Nephron (organoid): Measurements from ENCODE around the gene PCAT7.

Source experiments
- H3K27ac Mint-ChIP-seq, 3 experiments: 2 replicates each; pipeline ENCODE4 v1.8.0; 2020; ENCODE audit warnings: mixed read lengths in 3 of 3, mild to moderate bottlenecking in 2 of 3, moderate library complexity in 1 of 3
- H3K27me3 Mint-ChIP-seq: 2 replicates; pipeline ENCODE4 v1.8.0; 2021; ENCODE audit warnings: low read depth, mild to moderate bottlenecking, moderate library complexity, mixed read lengths
- H3K36me3 Mint-ChIP-seq: 2 replicates; pipeline ENCODE4 v1.8.0; 2020; ENCODE audit warnings: low read depth, mixed read lengths
- H3K4me1 Mint-ChIP-seq: 2 replicates; pipeline ENCODE4 v1.8.0; 2020; ENCODE audit warnings: mixed read lengths
- H3K4me3 Mint-ChIP-seq, 3 experiments: 2 replicates each; pipeline ENCODE4 v1.8.0; 2020; ENCODE audit warnings: mild to moderate bottlenecking in 3 of 3, mixed read lengths in 3 of 3, moderate library complexity in 2 of 3
- H3K9me3 Mint-ChIP-seq: 2 replicates; pipeline ENCODE4 v1.8.0; 2020; ENCODE audit warnings: mixed read lengths
- CTCF ChIP-seq, 3 experiments: fragments of 200-600 bp; sonication (generic); IDR thresholded peaks; one replicate each; pipeline ENCODE4 v1.5.0; 2021; ENCODE audit warnings: antibody characterized with exemption in 3 of 3; ENCODE audit not compliant: unreplicated experiment in 3 of 3

Gene PCAT7

GRCh38 chr9:94517254-94517653 lies 37.6 kb upstream of the PCAT7 start:
- H3K27ac Mint-ChIP-seq: no peak overlapping the region
- TF ChIP-seq CTCF (IDR thresholded peaks at IDR 0.05; ENCODE audit: unreplicated experiment in 3 of 3): no peak

GRCh38 chr9:94525396-94526035 lies 29.4 kb upstream of the PCAT7 start:
- no peaks in the 10 kb centered on the region for H3K9me3 Mint-ChIP-seq
- H3K27ac Mint-ChIP-seq: no peak overlapping the region
- H3K36me3 Mint-ChIP-seq: peaks cover 6% of the 10 kb centered on the region
- no peak overlapping the region for H3K4me3 Mint-ChIP-seq
- no peak for TF ChIP-seq CTCF (IDR thresholded peaks at IDR 0.05; ENCODE audit: unreplicated experiment in 3 of 3)
- no peaks in the 10 kb centered on the region for H3K4me1 Mint-ChIP-seq
- H3K27me3 Mint-ChIP-seq: no peaks in the 10 kb centered on the region

More at GRCh38 chr9:94517254-94517653, 37.6 kb upstream of the PCAT7 start:
- Mint-ChIP-seq H3K4me3 (no peak overlapping the region), H3K36me3 (peaks cover 4% of the 10 kb centered on the region), H3K9me3 (peaks cover 10% of the 10 kb centered on the region), H3K4me1 (no peaks in the 10 kb centered on the region), H3K27me3 (no peaks in the 10 kb centered on the region)

- no peaks in the 10 kb centered on the region for H3K4me1 Mint-ChIP-seq
- no peak overlapping the region for H3K4me3 Mint-ChIP-seq
- H3K27me3 Mint-ChIP-seq: no peaks in the 10 kb centered on the region
- no peak overlapping the region for H3K27ac Mint-ChIP-seq
- peaks cover 6% of the 10 kb centered on the region for H3K36me3 Mint-ChIP-seq
- H3K9me3 Mint-ChIP-seq: no peaks in the 10 kb centered on the region
- TF ChIP-seq CTCF (IDR thresholded peaks at IDR 0.05; ENCODE audit: unreplicated experiment in 3 of 3): no peak
These were observed 28.6 kb upstream of the PCAT7 start for GRCh38 chr9:94526271-94526670.

- no peak overlapping the region for H3K27ac Mint-ChIP-seq
- no peak for TF ChIP-seq CTCF (IDR thresholded peaks at IDR 0.05; ENCODE audit: unreplicated experiment in 3 of 3)
- H3K9me3 Mint-ChIP-seq: no peaks in the 10 kb centered on the region
- no peaks in the 10 kb centered on the region for H3K4me1 Mint-ChIP-seq
- H3K4me3 Mint-ChIP-seq: no peak overlapping the region
- H3K27me3 Mint-ChIP-seq: no peaks in the 10 kb centered on the region
- peaks cover 6% of the 10 kb centered on the region for H3K36me3 Mint-ChIP-seq
These were observed 27.9 kb upstream of the PCAT7 start for GRCh38 chr9:94526951-94527350.

- no peaks in the 10 kb centered on the region for H3K27me3 Mint-ChIP-seq
- H3K36me3 Mint-ChIP-seq: peaks cover 6% of the 10 kb centered on the region
- no peaks in the 10 kb centered on the region for H3K4me1 Mint-ChIP-seq
- no peaks in the 10 kb centered on the region for H3K9me3 Mint-ChIP-seq
- H3K4me3 Mint-ChIP-seq: no peak overlapping the region
- no peak overlapping the region for H3K27ac Mint-ChIP-seq
- TF ChIP-seq CTCF (IDR thresholded peaks at IDR 0.05; ENCODE audit: unreplicated experiment in 3 of 3): no peak
These were observed 26.0 kb upstream of the PCAT7 start for GRCh38 chr9:94528886-94529285.

- H3K27me3 Mint-ChIP-seq: no peaks in the 10 kb centered on the region
- no peak overlapping the region for H3K4me3 Mint-ChIP-seq
- no peaks in the 10 kb centered on the region for H3K36me3 Mint-ChIP-seq
- peak overlapping the region; percentile 17 to 55 (median 21) for H3K27ac Mint-ChIP-seq
- H3K4me1 Mint-ChIP-seq: no peaks in the 10 kb centered on the region
- no peaks in the 10 kb centered on the region for H3K9me3 Mint-ChIP-seq
- TF ChIP-seq CTCF (IDR thresholded peaks at IDR 0.05; ENCODE audit: unreplicated experiment in 3 of 3): no peak
These were observed 21.7 kb upstream of the PCAT7 start for GRCh38 chr9:94533155-94533554.
